HEK293 (cell line): Measurements from ENCODE around the gene JAM3.

Source experiments
- CTCF ChIA-PET: fragments of 350-600 bp; formaldehyde crosslinking; extraction: SDS; loops from one replicate; lab custom pipeline; 2021; ENCODE audit warnings: antibody characterized with exemption; lab: Yijun Ruan, JAX
- POLR2A ChIA-PET: fragments of 300-600 bp; formaldehyde crosslinking; extraction: SDS; loops from one replicate; lab custom pipeline; 2020; ENCODE audit warnings: antibody characterized with exemption, inconsistent platforms; lab: Yijun Ruan, JAX
- H3K27ac ChIP-seq: fragments of 200-500 bp; sonication (Bioruptor generic); 2 replicates; pipeline ENCODE4 v1.5.1; 2014; ENCODE audit warnings: low read depth, low read length, control low read depth, inconsistent platforms; ENCODE audit errors: extremely low read depth
- H3K36me3 ChIP-seq, 2 experiments: fragments of 200-500 bp in 1 of 2; sonication (Bioruptor generic) in 1 of 2; 1 replicate in 1 of 2; 2 replicates in 1 of 2; pipeline ENCODE4 v1.5.1; 2014 to 2017; ENCODE audit warnings: inconsistent platforms in 2 of 2, low read length in 2 of 2; ENCODE audit not compliant: control insufficient read depth in 2 of 2, insufficient read depth in 1 of 2
- H3K4me1 ChIP-seq: fragments of 200-500 bp; sonication (Bioruptor generic); 2 replicates; pipeline ENCODE4 v1.5.1; 2014; ENCODE audit warnings: mild to moderate bottlenecking, low read length, inconsistent platforms; ENCODE audit not compliant: control insufficient read depth, insufficient read depth
- H3K4me3 ChIP-seq: 2 replicates; pipeline ENCODE4 v1.5.1; 2011; ENCODE audit warnings: low read depth, mild to moderate bottlenecking, control low read depth, low read length, moderate library complexity
- H3K9me3 ChIP-seq: fragments of 200-500 bp; sonication (Bioruptor generic); 2 replicates; pipeline ENCODE4 v1.5.1; 2014; ENCODE audit warnings: low read depth, low read length, inconsistent platforms; ENCODE audit not compliant: control insufficient read depth, insufficient read depth
- EGR2 ChIP-seq: fragments of 450-650 bp; formaldehyde crosslinking; IDR thresholded peaks from 2 replicates; pipeline ENCODE4 v1.5.1; 2016; ENCODE audit warnings: low read depth, missing biosample characterization, missing genetic modification characterization
- FEZF1 ChIP-seq: fragments of 450-650 bp; formaldehyde crosslinking; IDR thresholded peaks from 2 replicates; pipeline ENCODE4 v1.5.1; 2016; ENCODE audit warnings: missing biosample characterization, missing genetic modification characterization
- MZF1 ChIP-seq: fragments of 450-650 bp; formaldehyde crosslinking; IDR thresholded peaks from 2 replicates; pipeline ENCODE4 v1.5.1; 2017; ENCODE audit warnings: missing biosample characterization, missing genetic modification characterization, borderline replicate concordance
- OSR2 ChIP-seq: fragments of 450-650 bp; formaldehyde crosslinking; IDR thresholded peaks from 2 replicates; pipeline ENCODE4 v1.5.1; 2016; ENCODE audit warnings: missing biosample characterization, missing genetic modification characterization
- PATZ1 ChIP-seq: fragments of 450-650 bp; formaldehyde crosslinking; IDR thresholded peaks from 2 replicates; pipeline ENCODE4 v1.5.1; 2016; ENCODE audit warnings: missing biosample characterization, missing genetic modification characterization
- PRDM1 ChIP-seq: fragments of 450-650 bp; formaldehyde crosslinking; IDR thresholded peaks from 2 replicates; pipeline ENCODE4; 2016; ENCODE audit warnings: missing biosample characterization, missing genetic modification characterization
- PRDM6 ChIP-seq: fragments of 450-650 bp; formaldehyde crosslinking; IDR thresholded peaks from 2 replicates; pipeline ENCODE4 v1.5.1; 2017; ENCODE audit warnings: missing biosample characterization, missing genetic modification characterization
- REST ChIP-seq: fragments of 450-650 bp; formaldehyde crosslinking; IDR thresholded peaks from 2 replicates; pipeline ENCODE4 v1.5.1; 2016; ENCODE audit warnings: missing biosample characterization, missing genetic modification characterization
- ZEB2 ChIP-seq: fragments of 450-650 bp; formaldehyde crosslinking; IDR thresholded peaks from 2 replicates; pipeline ENCODE4 v1.5.1; 2016; ENCODE audit warnings: missing biosample characterization, missing genetic modification characterization
- ZIC2 ChIP-seq: fragments of 450-650 bp; formaldehyde crosslinking; IDR thresholded peaks from 2 replicates; pipeline ENCODE4 v1.5.1; 2016; ENCODE audit warnings: missing biosample characterization, missing genetic modification characterization
- ZNF214 ChIP-seq: fragments of 450-650 bp; formaldehyde crosslinking; IDR thresholded peaks from 2 replicates; pipeline ENCODE4 v1.5.1; 2017; ENCODE audit warnings: missing biosample characterization, mild to moderate bottlenecking, missing genetic modification characterization, borderline replicate concordance
- ZNF292 ChIP-seq: fragments of 450-650 bp; formaldehyde crosslinking; IDR thresholded peaks from 2 replicates; pipeline ENCODE4 v1.5.1; 2016; ENCODE audit warnings: low read depth, missing biosample characterization, missing genetic modification characterization, borderline replicate concordance
- ZNF501 ChIP-seq: fragments of 450-650 bp; formaldehyde crosslinking; IDR thresholded peaks from 2 replicates; pipeline ENCODE4 v1.5.1; 2016; ENCODE audit warnings: missing biosample characterization, missing genetic modification characterization
- ZNF692 ChIP-seq: fragments of 450-650 bp; formaldehyde crosslinking; IDR thresholded peaks from 2 replicates; pipeline ENCODE4 v1.5.1; 2016; ENCODE audit warnings: missing biosample characterization, missing genetic modification characterization
- ZNF785 ChIP-seq: fragments of 450-650 bp; formaldehyde crosslinking; IDR thresholded peaks from 2 replicates; pipeline ENCODE4 v1.5.1; 2016; ENCODE audit warnings: missing biosample characterization, missing genetic modification characterization
- ZSCAN18 ChIP-seq: fragments of 450-650 bp; formaldehyde crosslinking; IDR thresholded peaks from 2 replicates; pipeline ENCODE4 v1.5.1; 2016; ENCODE audit warnings: missing biosample characterization, missing genetic modification characterization

The JAM3 gene

GRCh38 chr11:134039726-134040385, 29.0 kb upstream of the JAM3 start (continued):
- TF ChIP-seq PRDM6 (tag by site-specific recombination): no peak
- no peak for TF ChIP-seq ZNF785 (tag by site-specific recombination)
- no peak for TF ChIP-seq REST (tag by site-specific recombination)
- no peak for TF ChIP-seq FEZF1 (tag by site-specific recombination)
- no peak for TF ChIP-seq MZF1
- TF ChIP-seq ZNF692 (tag by site-specific recombination): no peak
- no peak for TF ChIP-seq ZEB2 (tag by site-specific recombination)
- no peak for TF ChIP-seq ZNF501 (tag by site-specific recombination)
- no peak for TF ChIP-seq ZIC2 (tag by site-specific recombination)
- no peak for TF ChIP-seq PRDM1 (tag by site-specific recombination)
- TF ChIP-seq ZSCAN18 (tag by site-specific recombination): no peak

- no peaks in the 10 kb centered on the region for H3K36me3 ChIP-seq
- no peak overlapping the region for H3K27ac ChIP-seq
- no peaks in the 10 kb centered on the region for H3K4me1 ChIP-seq
- CTCF ChIA-PET: interaction anchor here (0.5 to 3.5 kb wide), 8 partner anchors 8 to 300 kb away, joined by 3 to 21 read pairs (median 5); no protein-coding TSS in a partner anchor
- TF ChIP-seq EGR2 (tag by site-specific recombination) (no peak), OSR2 (no peak), ZNF214 (no peak), ZNF292 (tag by site-specific recombination) (no peak), PATZ1 (tag by site-specific recombination) (no peak), ZSCAN18 (tag by site-specific recombination) (no peak)
- H3K9me3 ChIP-seq: no peaks in the 10 kb centered on the region
- no peak overlapping the region for H3K4me3 ChIP-seq
- POLR2A ChIA-PET: no interaction called here
These were observed 28.2 kb upstream of the JAM3 start for GRCh38 chr11:134040386-134041302.
